ENCODE results near the gene CASP8AP2. TPM values are rescaled to one million over a fixed set of nuclear protein-coding genes. Genes with fewer than 3 reads are reported as not detected.

Gene CASP8AP2
- total RNA-seq, 1 donor from 2014 or later = 36.6 TPM

DNA sequence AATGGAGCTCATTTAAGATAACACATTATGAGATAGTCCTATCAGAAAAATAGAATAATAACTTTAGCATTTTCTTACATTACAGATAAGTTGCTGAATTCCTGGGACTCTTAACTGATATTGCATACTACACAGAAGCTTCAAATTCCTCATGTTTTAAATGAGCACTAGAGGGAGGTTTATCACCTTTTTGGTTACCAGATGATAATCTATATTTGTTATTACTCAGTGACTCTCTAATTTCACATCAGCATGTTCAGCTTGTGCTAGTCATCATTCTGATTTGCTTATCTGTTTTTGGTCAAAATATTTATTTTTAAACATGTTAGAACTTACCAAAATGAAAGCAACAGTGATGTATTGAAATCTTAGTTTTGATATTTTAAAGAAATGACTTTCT is 44.0 kb downstream of the CASP8AP2 start:
- no peak overlapping the region for H3K4me3 Mint-ChIP-seq
- no peaks in the 10 kb centered on the region for H3K27me3 Mint-ChIP-seq (ENCODE audit: low read depth)
- no peaks in the 10 kb centered on the region for H3K9me3 Mint-ChIP-seq
- no peak for DNase-seq (ENCODE audit: low read depth, low spot score)
- H3K36me3 Mint-ChIP-seq (ENCODE audit: low read depth) = peaks cover 14% of the 10 kb centered on the region
- no peak overlapping the region for H3K27ac Mint-ChIP-seq (ENCODE audit: unreplicated experiment)
- H3K4me1 Mint-ChIP-seq = no peaks in the 10 kb centered on the region
- TF ChIP-seq, protein P1, sequence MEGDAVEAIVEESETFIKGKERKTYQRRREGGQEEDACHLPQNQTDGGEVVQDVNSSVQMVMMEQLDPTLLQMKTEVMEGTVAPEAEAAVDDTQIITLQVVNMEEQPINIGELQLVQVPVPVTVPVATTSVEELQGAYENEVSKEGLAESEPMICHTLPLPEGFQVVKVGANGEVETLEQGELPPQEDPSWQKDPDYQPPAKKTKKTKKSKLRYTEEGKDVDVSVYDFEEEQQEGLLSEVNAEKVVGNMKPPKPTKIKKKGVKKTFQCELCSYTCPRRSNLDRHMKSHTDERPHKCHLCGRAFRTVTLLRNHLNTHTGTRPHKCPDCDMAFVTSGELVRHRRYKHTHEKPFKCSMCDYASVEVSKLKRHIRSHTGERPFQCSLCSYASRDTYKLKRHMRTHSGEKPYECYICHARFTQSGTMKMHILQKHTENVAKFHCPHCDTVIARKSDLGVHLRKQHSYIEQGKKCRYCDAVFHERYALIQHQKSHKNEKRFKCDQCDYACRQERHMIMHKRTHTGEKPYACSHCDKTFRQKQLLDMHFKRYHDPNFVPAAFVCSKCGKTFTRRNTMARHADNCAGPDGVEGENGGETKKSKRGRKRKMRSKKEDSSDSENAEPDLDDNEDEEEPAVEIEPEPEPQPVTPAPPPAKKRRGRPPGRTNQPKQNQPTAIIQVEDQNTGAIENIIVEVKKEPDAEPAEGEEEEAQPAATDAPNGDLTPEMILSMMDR (conservative IDR thresholded peaks at IDR 0.05) = no peak

GRCh38 chr6:89874438-89874837 is 44.8 kb downstream of the CASP8AP2 start:
- Mint-ChIP-seq H3K27ac (ENCODE audit: unreplicated experiment) (no peak overlapping the region), H3K36me3 (ENCODE audit: low read depth) (peaks cover 11% of the 10 kb centered on the region), H3K9me3 (no peaks in the 10 kb centered on the region), H3K27me3 (ENCODE audit: low read depth) (no peaks in the 10 kb centered on the region), H3K4me3 (no peak overlapping the region), H3K4me1 (no peaks in the 10 kb centered on the region)
- TF ChIP-seq, protein P1 (conservative IDR thresholded peaks at IDR 0.05) = no peak
- DNase-seq (ENCODE audit: low read depth, low spot score) = no peak

DNA sequence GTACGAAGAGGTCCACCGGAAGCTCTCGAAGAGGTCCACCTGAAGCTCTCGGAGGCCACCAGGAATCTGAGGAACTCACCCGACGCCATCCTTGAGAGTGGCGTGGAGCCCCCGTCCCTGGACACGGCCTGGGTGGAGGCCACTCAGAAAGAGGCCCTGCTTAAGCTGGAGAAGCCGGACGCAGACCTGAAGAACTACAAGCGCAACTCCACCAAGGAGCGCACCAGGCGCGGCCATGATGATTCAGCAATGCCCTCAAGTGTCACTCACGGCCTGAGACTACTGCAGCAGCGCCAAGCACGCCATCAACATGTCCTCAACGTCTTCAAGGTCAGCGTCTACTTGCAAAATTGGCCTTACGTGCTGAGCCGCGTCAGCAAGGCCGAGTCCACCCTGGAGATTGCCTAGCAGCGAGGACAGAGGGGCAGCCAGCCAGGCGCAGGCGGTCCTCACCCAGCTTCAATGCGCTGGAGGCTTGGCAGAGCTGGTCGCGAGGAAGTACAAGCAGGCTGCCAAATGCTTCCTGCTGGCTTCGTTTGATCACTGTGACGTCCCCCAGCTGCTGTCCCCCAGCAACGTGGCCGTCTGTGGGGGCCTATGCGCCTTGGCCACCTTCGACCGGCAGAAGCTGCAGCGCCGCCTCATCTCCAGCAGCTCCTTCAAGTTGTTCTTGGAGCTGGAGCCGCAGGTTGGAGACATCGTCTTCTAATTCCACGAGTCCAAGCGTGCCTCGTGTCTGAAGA is 56.9 kb downstream of the CASP8AP2 start:
- Mint-ChIP-seq H3K27ac (ENCODE audit: unreplicated experiment) (no peak overlapping the region), H3K4me3 (no peak overlapping the region), H3K9me3 (no peaks in the 10 kb centered on the region), H3K4me1 (peaks cover 8% of the 10 kb centered on the region), H3K27me3 (ENCODE audit: low read depth) (peaks cover 16% of the 10 kb centered on the region), H3K36me3 (ENCODE audit: low read depth) (no peaks in the 10 kb centered on the region)
- DNase-seq (ENCODE audit: low read depth, low spot score) = no peak
- TF ChIP-seq, protein P1 (conservative IDR thresholded peaks at IDR 0.05) = no peak

DNA sequence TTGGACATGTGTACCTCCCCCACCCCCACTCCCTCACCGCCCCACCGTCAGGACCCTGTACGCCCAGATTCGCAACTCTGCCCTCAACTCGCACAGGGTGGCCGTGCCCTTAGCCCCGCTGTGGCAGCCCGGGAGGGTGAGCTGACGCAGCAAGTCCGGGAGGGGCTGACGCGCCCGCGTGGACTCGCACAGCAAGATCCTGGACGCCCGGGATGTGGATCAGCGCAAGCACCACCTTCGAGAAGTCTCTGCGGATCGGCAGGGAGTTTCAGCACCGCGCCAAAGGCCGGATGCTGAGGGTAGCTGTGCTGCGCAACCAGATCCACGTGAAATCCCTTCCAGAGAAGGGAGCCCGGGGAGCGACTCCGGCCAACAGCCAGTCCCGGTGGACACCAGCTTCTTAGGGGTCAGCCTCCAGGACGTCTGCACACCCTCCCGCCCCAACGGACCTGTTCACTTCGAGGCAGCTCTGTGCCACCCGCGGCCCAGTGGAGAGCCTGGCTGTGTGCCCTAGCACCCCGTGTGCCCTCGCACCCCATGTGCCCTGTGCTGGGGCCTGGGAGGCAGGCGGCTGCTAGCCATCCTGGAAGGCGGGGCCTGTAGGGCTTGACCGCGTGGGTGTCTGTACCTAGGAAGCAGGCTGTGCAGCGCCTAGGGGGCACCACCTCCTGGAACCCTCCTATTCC is 57.9 kb downstream of the CASP8AP2 start:
- peaks cover 20% of the 10 kb centered on the region for H3K27me3 Mint-ChIP-seq (ENCODE audit: low read depth)

GRCh38 chr6:89888138-89888514 is 58.4 kb downstream of the CASP8AP2 start:
- no peak overlapping the region for H3K27ac Mint-ChIP-seq (ENCODE audit: unreplicated experiment)
- H3K36me3 Mint-ChIP-seq (ENCODE audit: low read depth) = no peaks in the 10 kb centered on the region
- H3K27me3 Mint-ChIP-seq (ENCODE audit: low read depth) = peaks cover 23% of the 10 kb centered on the region
- H3K9me3 Mint-ChIP-seq = no peaks in the 10 kb centered on the region
- TF ChIP-seq, protein P1 (conservative IDR thresholded peaks at IDR 0.05) = no peak
- peaks cover 10% of the 10 kb centered on the region for H3K4me1 Mint-ChIP-seq
- H3K4me3 Mint-ChIP-seq = no peak overlapping the region
- DNase-seq (ENCODE audit: low read depth, low spot score) = no peak

More for the DNA sequence above, 57.9 kb downstream of the CASP8AP2 start:
- Mint-ChIP-seq H3K4me1 (peaks cover 10% of the 10 kb centered on the region), H3K9me3 (no peaks in the 10 kb centered on the region), H3K27ac (ENCODE audit: unreplicated experiment) (no peak overlapping the region), H3K4me3 (no peak overlapping the region), H3K36me3 (ENCODE audit: low read depth) (no peaks in the 10 kb centered on the region)
- no peak for DNase-seq (ENCODE audit: low read depth, low spot score)
- TF ChIP-seq, protein P1 (conservative IDR thresholded peaks at IDR 0.05) = no peak

Data from neural crest cell (in vitro differentiated cells).